GM20431 (cell line): ENCODE data around the gene FGF9.

Experiments
- in situ Hi-C: fragments of 300-500 bp; cut with MseI, MboI; formaldehyde crosslinking; loops from one replicate; pipeline ENCODE4 v1.15.0; 2020; ENCODE audit warnings: low sequenced_read_pairs; ENCODE audit not compliant: unreplicated experiment

Gene FGF9

GRCh38 chr13:21701460-21701859 is 30.6 kb downstream of the FGF9 start:
- in situ Hi-C loops: no loop called here

- in situ Hi-C loops: no loop called here
Observed at GRCh38 chr13:21703846-21704245, 33.0 kb downstream of the FGF9 start.

- in situ Hi-C loops: no loop called here
Observed at GRCh38 chr13:21707586-21707985, 36.7 kb downstream of the FGF9 start.

GRCh38 chr13:21709697-21710096 is 38.8 kb downstream of the FGF9 start:
- in situ Hi-C loops: no loop called here

- in situ Hi-C loops: no loop called here
Observed at GRCh38 chr13:21710163-21710562, 39.3 kb downstream of the FGF9 start.

GRCh38 chr13:21717817-21718216 is 46.9 kb downstream of the FGF9 start:
- in situ Hi-C loops: no loop called here

- in situ Hi-C loops: no loop called here
Observed at GRCh38 chr13:21719463-21719862, 48.6 kb downstream of the FGF9 start.

- in situ Hi-C loops: no loop called here
Observed at GRCh38 chr13:21723807-21724505, 53.1 kb downstream of the FGF9 start.

GRCh38 chr13:21730186-21730880 is 59.5 kb downstream of the FGF9 start:
- in situ Hi-C loops: no loop called here

GRCh38 chr13:21733475-21734263 is 62.8 kb downstream of the FGF9 start:
- in situ Hi-C loops: no loop called here

- in situ Hi-C loops: no loop called here
Observed at GRCh38 chr13:21734961-21735360, 64.1 kb downstream of the FGF9 start.

GRCh38 chr13:21735701-21736401 is 65.0 kb downstream of the FGF9 start:
- in situ Hi-C loops: no loop called here

- in situ Hi-C loops: no loop called here
Observed at GRCh38 chr13:21736926-21737325, 66.1 kb downstream of the FGF9 start.

GRCh38 chr13:21738630-21739029 is 67.8 kb downstream of the FGF9 start:
- in situ Hi-C loops: no loop called here

GRCh38 chr13:21739771-21740170 is 68.9 kb downstream of the FGF9 start:
- in situ Hi-C loops: no loop called here

GRCh38 chr13:21741396-21741979 is 70.6 kb downstream of the FGF9 start:
- in situ Hi-C loops: no loop called here

- in situ Hi-C loops: no loop called here
Observed at GRCh38 chr13:21742096-21742495, 71.2 kb downstream of the FGF9 start.

GRCh38 chr13:21744149-21744548 is 73.3 kb downstream of the FGF9 start:
- in situ Hi-C loops: no loop called here

GRCh38 chr13:21745307-21745706 is 74.4 kb downstream of the FGF9 start:
- in situ Hi-C loops: no loop called here

- in situ Hi-C loops: no loop called here
Observed at GRCh38 chr13:21747456-21747855, 76.6 kb downstream of the FGF9 start.
